Endothelial cell of umbilical vein (primary cell): ENCODE measurements around the gene GNAT1. TPM values are rescaled to one million over a fixed set of nuclear protein-coding genes. Genes with fewer than 3 reads are reported as not detected.

Experiments used
- BruUV-seq: library from RNA; stranded (reverse); fragments of 400-500 nt; replicated peaks from 2 replicates; lab custom pipeline; 2021; lab: Mats Ljungman, UMichigan
- CTCF ChIA-PET: fragments of 300-600, 350-600 bp; sonication (Branson Sonifier 250); formaldehyde crosslinking; loops from one replicate; lab custom pipeline; 2021; ENCODE audit warnings: antibody characterized with exemption, inconsistent platforms; lab: Charles Lee
- POLR2A ChIA-PET: fragments of 300-600, 350-600 bp; sonication (Branson Sonifier 250); formaldehyde crosslinking; loops from one replicate; lab custom pipeline; 2021; ENCODE audit warnings: antibody characterized with exemption, inconsistent platforms; lab: Charles Lee
- DNase-seq: peaks from one replicate; pipeline ENCODE4 v3.0.0-alpha.2; 2011; ENCODE audit warnings: low read depth, low spot score
- FAIRE-seq: peaks from 2 replicates; lab custom pipeline; 2011; peaks lifted over from hg19 to GRCh38; lab: Jason Lieb, UNC
- H2AFZ ChIP-seq: 2 replicates; pipeline ENCODE4 v1.6.0; 2012; ENCODE audit warnings: low read depth, low read length, control low read depth, inconsistent platforms
- H3K27ac ChIP-seq: 2 replicates; pipeline ENCODE4 v1.5.1; 2011; ENCODE audit warnings: low read depth, mild to moderate bottlenecking, control low read depth, low read length, moderate library complexity; ENCODE audit not compliant: insufficient read depth
- H3K27me3 ChIP-seq, 2 experiments: 2 replicates each; pipeline versions ENCODE4 v1.6.0 to v1.6.1; 2011; ENCODE audit warnings: low read length in 2 of 2, mixed read lengths in 1 of 2; ENCODE audit not compliant: control insufficient read depth in 2 of 2, insufficient read depth in 2 of 2
- H3K36me3 ChIP-seq, 2 experiments: 2 replicates in 1 of 2; 3 replicates in 1 of 2; pipeline ENCODE4 v1.5.1; 2011; ENCODE audit warnings: low read length in 2 of 2, mild to moderate bottlenecking in 1 of 2, moderate library complexity in 1 of 2; ENCODE audit not compliant: control insufficient read depth in 2 of 2, insufficient read depth in 2 of 2; ENCODE audit errors: extremely low read depth in 1 of 2
- H3K4me1 ChIP-seq: 3 replicates; pipeline ENCODE4 v1.5.1; 2011; ENCODE audit warnings: mild to moderate bottlenecking, low read length; ENCODE audit not compliant: control insufficient read depth, insufficient read depth; ENCODE audit errors: extremely low read depth
- H3K4me2 ChIP-seq: 2 replicates; pipeline ENCODE4 v1.6.1; 2011; ENCODE audit warnings: low read length, control low read depth, mixed read lengths; ENCODE audit not compliant: insufficient read depth
- H3K4me3 ChIP-seq, 3 experiments: fragments of 200-600 bp in 1 of 3; sonication (generic), shearing (Covaris generic) in 1 of 3; replicated peaks in 1 of 3; 2 replicates each; pipeline ENCODE4 v1.5.1; 2011 to 2016; ENCODE audit warnings: control low read depth in 3 of 3, low read length in 3 of 3, mild to moderate bottlenecking in 2 of 3, inconsistent platforms in 1 of 3, low read depth in 1 of 3, moderate library complexity in 1 of 3; ENCODE audit not compliant: insufficient read depth in 1 of 3
- H3K79me2 ChIP-seq: 2 replicates; pipeline ENCODE4 v1.6.0; 2012; ENCODE audit warnings: low read length, inconsistent platforms; ENCODE audit not compliant: control insufficient read depth, insufficient read depth
- H3K9ac ChIP-seq: replicated peaks from 2 replicates; pipeline ENCODE3; 2011; ENCODE audit warnings: low read length, control low read depth; ENCODE audit not compliant: insufficient read depth; ENCODE audit errors: extremely low read depth
- H3K9me1 ChIP-seq: replicated peaks from 3 replicates; pipeline ENCODE4 v1.6.0; 2011; ENCODE audit warnings: mild to moderate bottlenecking, low read length; ENCODE audit not compliant: control insufficient read depth, insufficient read depth; ENCODE audit errors: extremely low read depth
- H3K9me3 ChIP-seq: replicated peaks from 2 replicates; pipeline ENCODE4 v1.5.1; 2012; ENCODE audit warnings: low read length, inconsistent platforms; ENCODE audit not compliant: control insufficient read depth, insufficient read depth
- H4K20me1 ChIP-seq: replicated peaks from 2 replicates; pipeline ENCODE3; 2011; ENCODE audit warnings: mild to moderate bottlenecking, low read length; ENCODE audit not compliant: control insufficient read depth, insufficient read depth; ENCODE audit errors: extremely low read depth
- EZH2 ChIP-seq: IDR thresholded peaks from 2 replicates; pipeline ENCODE4 v1.6.1; 2012; ENCODE audit warnings: borderline replicate concordance, low read depth, mild to moderate bottlenecking, moderate library complexity, low read length, inconsistent platforms; ENCODE audit not compliant: severe bottlenecking
- FOS ChIP-seq: IDR thresholded peaks from 2 replicates; pipeline ENCODE4 v1.6.1; 2011; ENCODE audit warnings: mild to moderate bottlenecking, low read length, moderate library complexity, borderline replicate concordance; ENCODE audit not compliant: insufficient read depth
- GATA2 ChIP-seq: IDR thresholded peaks from 2 replicates; pipeline ENCODE4 v1.7.0; 2011; ENCODE audit warnings: low read depth, mild to moderate bottlenecking, moderate library complexity, mixed read lengths, low read length; ENCODE audit not compliant: insufficient read length, insufficient read depth
- JUN ChIP-seq: IDR thresholded peaks from 2 replicates; pipeline ENCODE4 v1.6.1; 2011; ENCODE audit warnings: borderline replicate concordance, low read depth; ENCODE audit not compliant: insufficient read length, insufficient read depth
- MYC ChIP-seq: IDR thresholded peaks from one replicate; pipeline ENCODE4 v1.6.1; 2011; ENCODE audit warnings: mild to moderate bottlenecking, low read depth, low read length
- POLR2A ChIP-seq: IDR thresholded peaks from 2 replicates; pipeline ENCODE4 v1.6.1; 2012; ENCODE audit warnings: low read depth, mild to moderate bottlenecking, control low read depth, low read length
- POLR2AphosphoS5 ChIP-seq: IDR thresholded peaks from 2 replicates; pipeline ENCODE4 v1.6.1; 2012; ENCODE audit warnings: low read depth, mild to moderate bottlenecking, control low read depth, low read length, moderate library complexity; ENCODE audit not compliant: insufficient read depth
- dilution Hi-C: fragments of 300-500 bp; cut with MboI; formaldehyde crosslinking; loops from one replicate; pipeline ENCODE4 v1.15.0; 2019; ENCODE audit warnings: low sequenced_read_pairs; ENCODE audit not compliant: extremely low pct_ligation_motif_present
- intact Hi-C: fragments of 100-400 bp; cut with micrococcal nuclease; formaldehyde crosslinking; loops from one replicate; pipeline ENCODE4 v1.10.0; 2022
- polyA plus RNA-seq, 4 experiments: library from polyadenylated mRNA; depleted of rRNA in 3 of 4; stranded (reverse) in 3 of 4; unstranded in 1 of 4; fragments of >200 nt; gene quantifications; 2 replicates each; pipeline versions ENCODE4 v1.2.1 to v1.2.3, GENCODE V29; 2011 to 2012; ENCODE audit warnings: missing spikeins in 1 of 4
- total RNA-seq: library from RNA; stranded (reverse); gene quantifications from 2 replicates; pipeline ENCODE4 v1.2.3, GENCODE V29; 2021
- TF ChIP-seq, protein P1 (sequence below): IDR thresholded peaks from 2 replicates; pipeline ENCODE4 v1.6.1; 2011; ENCODE audit not compliant: insufficient read depth, insufficient read length
- TF ChIP-seq, protein P2 (sequence below), 2 donors: IDR thresholded peaks; 1 replicate in 1 of 2; 2 replicates in 1 of 2; pipeline ENCODE4 v1.5.1; 2011; ENCODE audit warnings: low read length in 2 of 2, mild to moderate bottlenecking in 2 of 2, moderate library complexity in 2 of 2, control low read depth in 1 of 2, inconsistent platforms in 1 of 2, low read depth in 1 of 2; ENCODE audit not compliant: insufficient read depth in 1 of 2; ENCODE audit errors: extremely low read depth in 1 of 2

GNAT1 gene
- total and polyA plus RNA-seq, 2 donors (not counting 3 experiments of a cell fraction or from before 2014, with no cell fraction given) = 0.77 TPM; not detected in 1

DNA sequence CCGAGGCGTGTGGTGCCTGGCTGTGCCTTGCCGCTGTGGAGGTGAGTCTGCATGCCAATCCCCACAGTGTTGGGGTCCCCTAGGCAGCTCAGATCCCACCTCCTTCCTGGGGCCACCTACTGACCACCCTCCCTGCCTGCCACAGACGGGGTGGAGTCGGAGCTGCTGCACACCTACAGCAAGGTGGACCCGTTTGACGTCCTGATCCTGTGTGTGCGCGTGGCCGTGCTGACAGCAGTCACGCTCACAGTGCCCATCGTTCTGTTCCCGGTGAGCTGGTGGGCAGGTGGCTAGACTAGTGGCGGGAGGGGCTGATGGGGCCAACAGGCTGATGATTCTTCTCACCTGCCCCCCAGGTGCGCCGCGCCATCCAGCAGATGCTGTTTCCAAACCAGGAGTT is 27.0 kb downstream of the GNAT1 start:
- Histone ChIP-seq H4K20me1 (no peaks in the 10 kb centered on the region), H3K27ac (no peak overlapping the region), H2AFZ (no peak overlapping the region), H3K4me2 (no peak overlapping the region), H3K4me1 (no peaks in the 10 kb centered on the region), H3K9me3 (no peaks in the 10 kb centered on the region), H3K9me1 (no peaks in the 10 kb centered on the region), H3K79me2 (no peaks in the 10 kb centered on the region), H3K27me3 (no peaks in the 10 kb centered on the region), H3K36me3 (no peaks in the 10 kb centered on the region), H3K4me3 (no peak overlapping the region), H3K9ac (no peak overlapping the region)
- ChIA-PET POLR2A (interaction anchor here (0.5 kb wide), 1 partner anchor 134 kb away, joined by 6 read pairs; no protein-coding TSS in a partner anchor), CTCF (interaction anchor here (0.8 to 7.3 kb wide), 7 partner anchors 8 to 36 kb away, joined by 3 to 55 read pairs (median 4); no protein-coding TSS in a partner anchor)
- dilution Hi-C loops = no loop called here
- TF ChIP-seq GATA2 (no peak), EZH2 (no peak), FOS (no peak), POLR2AphosphoS5 (no peak), POLR2A (no peak), MYC (no peak), JUN (no peak)
- TF ChIP-seq, protein P1, sequence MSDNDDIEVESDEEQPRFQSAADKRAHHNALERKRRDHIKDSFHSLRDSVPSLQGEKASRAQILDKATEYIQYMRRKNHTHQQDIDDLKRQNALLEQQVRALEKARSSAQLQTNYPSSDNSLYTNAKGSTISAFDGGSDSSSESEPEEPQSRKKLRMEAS = no peak
- TF ChIP-seq, protein P2, sequence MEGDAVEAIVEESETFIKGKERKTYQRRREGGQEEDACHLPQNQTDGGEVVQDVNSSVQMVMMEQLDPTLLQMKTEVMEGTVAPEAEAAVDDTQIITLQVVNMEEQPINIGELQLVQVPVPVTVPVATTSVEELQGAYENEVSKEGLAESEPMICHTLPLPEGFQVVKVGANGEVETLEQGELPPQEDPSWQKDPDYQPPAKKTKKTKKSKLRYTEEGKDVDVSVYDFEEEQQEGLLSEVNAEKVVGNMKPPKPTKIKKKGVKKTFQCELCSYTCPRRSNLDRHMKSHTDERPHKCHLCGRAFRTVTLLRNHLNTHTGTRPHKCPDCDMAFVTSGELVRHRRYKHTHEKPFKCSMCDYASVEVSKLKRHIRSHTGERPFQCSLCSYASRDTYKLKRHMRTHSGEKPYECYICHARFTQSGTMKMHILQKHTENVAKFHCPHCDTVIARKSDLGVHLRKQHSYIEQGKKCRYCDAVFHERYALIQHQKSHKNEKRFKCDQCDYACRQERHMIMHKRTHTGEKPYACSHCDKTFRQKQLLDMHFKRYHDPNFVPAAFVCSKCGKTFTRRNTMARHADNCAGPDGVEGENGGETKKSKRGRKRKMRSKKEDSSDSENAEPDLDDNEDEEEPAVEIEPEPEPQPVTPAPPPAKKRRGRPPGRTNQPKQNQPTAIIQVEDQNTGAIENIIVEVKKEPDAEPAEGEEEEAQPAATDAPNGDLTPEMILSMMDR (IDR thresholded peaks at IDR 0.05; ENCODE audit: extremely low read depth in 1 of 2, insufficient read depth in 1 of 2, low read depth in 1 of 2, low read length in 2 of 2) = no peak
- FAIRE-seq (no peak), DNase-seq (no peak)
- intact Hi-C loops = no loop called here
- BruUV-seq = no TSS peak
